CD4-positive, alpha-beta T cell treated with Interleukin-15 for 1 hour (primary cell): Measurements from ENCODE around the gene WFDC1.

ENCODE experiments used
- DNase-seq: peaks from one replicate; pipeline ENCODE4 v3.0.0-alpha.2; 2020

The WFDC1 gene

DNA sequence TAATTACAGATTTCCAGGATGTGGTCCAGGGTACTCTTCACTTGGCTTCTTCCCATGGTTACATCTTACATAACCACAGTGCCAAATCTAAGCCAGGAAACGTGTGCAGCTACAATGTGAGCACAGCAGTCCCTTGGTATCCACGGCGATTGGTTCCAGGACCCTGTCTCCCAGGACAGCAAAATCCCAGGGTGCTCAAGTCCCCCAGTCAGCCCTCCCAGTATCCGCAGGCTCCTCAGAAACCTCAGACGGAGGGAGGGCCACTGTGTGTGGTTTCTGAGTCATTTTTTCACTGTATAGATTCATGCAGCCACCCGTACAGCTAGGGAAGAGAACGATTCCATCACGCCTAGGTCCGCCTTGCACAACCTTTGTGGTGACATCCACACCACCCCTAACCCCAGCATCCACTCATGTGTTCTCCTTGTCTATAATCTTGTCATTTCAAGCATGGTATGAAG is 62.5 kb downstream of the WFDC1 start:
- peak; percentile 35 for DNase-seq

GRCh38 chr16:84358601-84359295 is 64.1 kb downstream of the WFDC1 start:
- no peak for DNase-seq

DNA sequence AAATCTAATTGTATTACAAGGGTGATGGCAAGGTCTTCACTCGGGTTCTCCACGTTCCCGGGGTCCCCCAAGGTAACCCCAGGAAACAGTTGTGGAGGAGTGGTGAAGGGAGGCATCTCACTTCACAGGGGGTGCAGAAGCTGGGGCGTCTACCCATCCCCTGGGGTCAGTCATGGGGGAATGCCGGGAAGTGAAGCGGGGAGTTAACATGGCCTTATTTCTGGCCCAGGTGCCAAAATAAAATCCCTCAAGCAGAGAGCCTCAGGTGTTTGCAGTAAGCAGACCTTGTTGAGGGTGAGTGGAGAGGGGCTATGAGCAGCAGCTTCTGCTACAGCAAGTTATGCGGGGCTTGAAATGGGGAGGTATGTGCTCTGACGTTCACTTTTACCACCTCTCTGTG is 64.6 kb downstream of the WFDC1 start:
- DNase-seq = no peak

DNA sequence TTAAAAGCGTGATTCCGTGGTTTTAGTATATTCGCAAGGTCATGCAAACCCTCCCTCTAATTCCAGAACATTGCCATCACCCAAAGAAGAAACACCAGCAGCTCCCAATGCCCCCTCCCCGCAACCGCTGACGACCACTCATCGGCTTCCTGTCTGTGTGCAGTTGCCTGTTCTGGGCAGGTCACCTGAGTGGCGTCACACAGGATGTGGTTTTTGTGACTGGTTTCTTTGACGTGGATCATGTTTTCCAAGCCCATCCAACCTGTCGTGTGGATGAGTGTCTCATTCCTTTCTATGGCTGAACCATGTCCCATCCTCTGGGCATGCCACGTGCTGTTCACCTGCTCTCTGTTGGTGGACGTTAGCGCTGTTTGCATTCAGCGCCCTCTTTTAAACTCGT is 65.5 kb downstream of the WFDC1 start:
- no peak for DNase-seq

DNA sequence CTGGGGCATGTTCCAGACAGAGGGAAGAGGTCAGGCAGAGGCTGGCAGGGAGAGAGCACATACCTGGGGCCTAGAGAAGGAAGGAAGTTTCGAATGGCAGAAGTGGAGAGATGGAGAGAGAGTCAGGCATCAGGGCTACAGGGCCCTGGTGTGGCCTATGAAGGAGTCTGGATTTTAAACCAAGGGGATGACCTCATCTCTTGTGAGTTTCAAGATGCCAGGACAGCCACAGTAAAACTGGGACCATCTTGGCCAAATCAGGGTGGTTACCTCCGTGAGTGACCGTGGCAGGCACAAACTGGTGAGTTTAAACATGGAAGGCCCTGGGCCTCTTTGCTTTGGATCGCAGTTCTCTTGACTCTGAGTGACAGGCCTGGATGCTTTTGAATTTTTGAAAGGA is 66.1 kb downstream of the WFDC1 start:
- DNase-seq = no peak

DNA sequence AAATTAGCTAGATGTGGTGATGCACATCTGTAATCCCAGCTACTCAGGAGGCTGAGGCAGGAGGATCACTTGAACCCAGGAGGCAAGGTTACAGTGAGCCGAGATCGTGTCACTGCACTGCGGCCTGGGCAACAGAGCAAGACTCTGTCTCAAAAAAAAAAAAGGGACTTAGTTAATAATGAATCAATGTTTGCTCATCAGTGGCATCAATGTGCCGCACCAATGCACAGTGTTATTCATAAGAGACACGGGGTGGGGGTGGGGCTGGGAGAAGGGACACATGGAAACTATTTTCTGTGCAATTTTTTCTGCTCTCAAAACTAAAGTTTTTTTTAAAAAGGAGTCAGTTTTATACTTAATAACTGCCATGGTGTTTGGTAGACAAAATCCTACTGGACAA is 66.9 kb downstream of the WFDC1 start:
- DNase-seq = no peak

- no peak for DNase-seq
Measured at GRCh38 chr16:84362471-84362941, 67.8 kb downstream of the WFDC1 start.

- DNase-seq = no peak
Measured at GRCh38 chr16:84366208-84366607, 71.5 kb downstream of the WFDC1 start.

DNA sequence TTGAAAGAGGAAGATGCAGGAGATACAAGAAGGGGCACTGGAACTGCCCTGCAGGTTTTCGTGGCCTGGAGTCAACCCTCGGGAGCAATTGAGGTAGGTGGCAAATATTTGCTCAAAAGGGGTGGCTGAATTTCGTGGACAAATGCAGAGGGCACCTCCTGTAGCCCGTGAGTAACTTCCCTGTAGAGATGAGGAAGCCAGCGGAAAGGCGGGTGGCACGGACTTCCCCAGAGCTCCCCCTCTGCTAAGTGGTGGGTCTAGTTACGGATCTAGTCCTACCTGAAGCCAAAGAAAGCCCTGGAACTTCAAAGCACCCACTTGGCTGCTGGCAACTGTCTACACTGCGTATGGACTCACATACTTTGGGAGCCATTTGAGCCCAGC is 72.6 kb downstream of the WFDC1 start:
- DNase-seq = no peak

- DNase-seq = no peak
Measured at GRCh38 chr16:84367750-84368307, 73.2 kb downstream of the WFDC1 start.

GRCh38 chr16:84368308-84368996 is 73.8 kb downstream of the WFDC1 start, which contains the start of gene ATP2C2:
Gene ATP2C2, plus strand, starts transcription at chr16:84368538. Its CDS starts 78 bp downstream, at chr16:84368616.
- DNase-seq = no peak

DNA sequence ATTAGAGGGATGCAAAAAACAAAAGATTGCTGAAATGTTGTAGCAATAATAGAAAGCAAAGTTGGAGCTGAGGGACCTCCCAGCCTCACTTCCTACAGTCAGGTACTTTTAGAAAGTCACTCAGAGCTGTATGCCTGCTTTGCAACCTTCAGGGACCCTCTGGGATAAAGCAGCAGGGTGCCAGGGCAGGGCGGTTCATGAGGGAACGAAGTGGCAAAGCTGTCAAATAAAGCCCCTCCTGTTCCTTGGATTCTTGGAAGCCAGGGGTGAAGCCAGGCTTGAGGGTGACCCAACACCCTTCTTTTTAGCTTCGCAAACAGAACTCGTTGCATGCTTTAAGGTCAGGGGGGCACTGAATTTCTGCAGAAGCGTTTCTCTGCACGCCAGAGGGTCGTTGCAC is 74.4 kb downstream of the WFDC1 start:
- no peak for DNase-seq

- DNase-seq = no peak
Measured at GRCh38 chr16:84369938-84370627, 75.4 kb downstream of the WFDC1 start.

DNA sequence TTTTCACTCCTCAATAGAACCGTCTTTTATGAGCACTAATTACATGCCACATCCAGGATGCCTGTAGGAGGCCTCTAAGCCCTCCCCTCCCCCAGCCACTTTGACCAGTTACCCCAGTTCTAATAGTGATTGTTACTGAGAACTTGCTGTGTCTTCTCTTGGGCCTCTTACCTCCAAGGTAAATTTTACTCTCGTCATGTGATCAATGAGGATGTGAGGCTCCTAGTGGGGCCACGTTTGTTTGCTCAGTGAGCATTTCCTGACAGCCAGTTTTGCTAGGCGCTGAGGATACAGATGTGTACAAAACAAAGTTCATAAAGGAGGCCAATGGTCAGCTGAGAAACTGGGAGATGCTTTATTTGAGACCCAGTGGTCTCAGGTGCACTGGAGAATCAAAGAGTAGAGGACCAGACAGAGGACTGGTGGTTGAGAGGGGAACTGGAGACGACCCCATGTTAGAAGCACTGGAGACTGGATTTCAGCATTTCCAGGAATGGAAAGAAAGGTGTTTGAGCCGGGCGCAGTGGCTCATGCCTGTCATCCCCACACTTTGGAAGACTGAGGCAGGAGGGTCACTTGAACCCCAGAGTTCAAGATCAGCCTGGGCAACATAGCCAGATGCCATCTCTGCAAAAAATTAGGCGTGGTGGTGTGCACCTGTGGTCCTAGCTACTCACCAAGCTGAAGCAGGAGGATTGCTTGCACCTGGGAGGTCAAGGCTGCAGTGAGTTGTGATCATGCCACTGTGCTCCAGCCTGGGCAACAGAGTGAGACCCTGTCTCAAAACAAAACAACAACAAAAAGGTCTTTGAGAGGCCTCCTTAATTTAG is 76.3 kb downstream of the WFDC1 start:
- no peak for DNase-seq

- DNase-seq = no peak
Measured at GRCh38 chr16:84371553-84371865, 76.8 kb downstream of the WFDC1 start.

DNA sequence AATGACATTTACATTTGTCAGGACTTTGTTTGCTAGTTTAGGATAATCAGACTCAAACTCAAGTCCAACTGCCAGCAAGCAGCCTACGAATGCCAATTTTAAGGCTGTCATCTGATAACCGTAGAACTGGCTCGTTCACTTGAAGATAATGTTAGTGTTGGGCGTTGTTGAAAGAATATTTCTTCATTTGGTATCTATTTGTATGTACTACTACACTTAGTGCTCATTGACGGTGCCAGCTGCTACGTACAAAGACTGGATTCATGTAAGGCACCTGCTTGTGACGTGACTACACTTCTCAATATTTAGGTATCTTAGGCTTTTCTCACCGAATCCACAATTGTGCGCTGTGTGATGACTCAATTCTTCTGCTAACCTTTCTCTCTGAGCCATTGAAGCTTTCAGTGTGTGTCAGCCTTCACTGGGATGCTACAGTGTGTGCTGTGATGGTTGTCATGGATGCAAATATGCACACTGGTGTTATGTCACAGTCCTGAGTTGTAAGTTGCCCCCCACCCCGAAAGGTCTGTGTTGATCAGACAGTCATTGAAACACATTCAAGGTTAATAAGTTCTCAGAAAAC is 79.3 kb downstream of the WFDC1 start:
- no peak for DNase-seq

DNA sequence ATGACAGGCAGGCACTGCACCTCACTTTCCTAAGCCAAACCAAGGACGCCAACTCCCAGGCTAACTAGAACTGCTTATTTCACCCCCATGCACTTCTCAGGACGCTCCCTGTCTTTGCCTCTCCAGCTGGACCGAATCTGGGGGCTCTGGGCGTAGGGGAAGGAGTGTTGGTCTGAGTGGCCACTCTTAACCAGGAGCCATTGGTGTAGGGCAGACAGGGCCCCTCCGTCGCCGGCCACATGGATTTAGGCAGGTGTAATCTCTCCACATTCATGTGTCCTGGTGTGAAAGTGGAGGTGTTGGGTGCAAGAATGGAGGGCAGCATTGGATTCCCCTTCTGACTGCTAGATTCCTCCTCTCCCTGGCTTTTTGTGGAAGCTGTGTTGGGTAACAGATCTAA is 83.4 kb downstream of the WFDC1 start:
- DNase-seq = no peak

DNA sequence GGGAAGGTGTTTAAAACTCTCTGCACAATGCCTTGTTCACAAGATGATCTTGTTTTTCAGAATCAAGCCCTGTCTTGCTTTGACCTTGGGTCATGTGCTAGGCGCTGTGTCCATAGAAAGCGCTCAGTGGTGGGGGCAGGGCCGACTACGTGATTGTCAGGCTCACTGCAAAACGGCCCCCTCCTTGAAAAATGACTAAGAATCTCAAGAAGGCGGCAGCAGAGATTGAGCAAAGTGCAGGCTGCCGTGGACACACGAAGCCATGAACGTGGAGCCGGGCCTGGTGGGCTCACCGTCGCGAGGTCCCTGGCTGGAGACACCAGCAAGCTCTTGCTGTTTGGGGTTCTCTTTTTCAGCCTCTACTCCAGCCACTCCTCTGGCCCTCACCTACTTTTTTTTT is 83.9 kb downstream of the WFDC1 start:
- DNase-seq = no peak

DNA sequence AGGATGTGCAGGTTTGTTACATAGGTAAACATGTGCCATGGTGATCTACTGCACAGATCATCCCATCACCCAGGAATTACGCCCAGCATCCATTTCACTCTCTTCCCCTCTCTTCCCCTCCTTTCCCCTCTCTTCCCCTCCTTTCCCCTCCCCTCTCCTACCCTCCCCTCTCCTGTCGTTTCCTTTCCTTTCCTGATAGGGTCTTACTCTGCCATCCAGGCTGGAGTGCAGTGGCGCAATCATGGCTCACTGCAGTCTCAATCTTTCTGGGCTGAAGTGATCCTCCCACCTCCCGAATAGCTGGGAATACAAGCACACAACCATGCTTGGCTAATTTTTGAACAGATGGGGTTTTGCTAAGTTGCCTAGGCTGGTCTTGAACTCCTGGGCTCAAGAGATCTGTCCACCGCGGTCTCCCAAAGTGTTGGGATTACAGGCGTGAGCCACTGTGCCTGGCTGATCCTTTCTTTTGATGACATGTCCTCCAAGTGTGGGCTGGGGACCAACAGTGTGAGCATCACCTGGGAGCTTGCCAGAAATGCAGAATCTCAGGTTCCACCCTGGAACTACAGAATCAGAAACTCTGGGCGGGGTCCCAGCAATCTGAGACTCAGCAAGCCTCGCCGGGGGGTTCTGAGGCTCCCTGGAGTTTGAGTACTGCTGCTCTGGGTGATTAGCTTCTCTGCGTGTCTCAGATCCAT is 84.5 kb downstream of the WFDC1 start:
- no peak for DNase-seq
